ENCODE measurements around the gene ZP3.
"Not testable (repeated sequence)": the region's sequence is repeated elsewhere in the genome, so short reads cannot be mapped to it uniquely, and the experiment has no call there.

Gene ZP3

DNA sequence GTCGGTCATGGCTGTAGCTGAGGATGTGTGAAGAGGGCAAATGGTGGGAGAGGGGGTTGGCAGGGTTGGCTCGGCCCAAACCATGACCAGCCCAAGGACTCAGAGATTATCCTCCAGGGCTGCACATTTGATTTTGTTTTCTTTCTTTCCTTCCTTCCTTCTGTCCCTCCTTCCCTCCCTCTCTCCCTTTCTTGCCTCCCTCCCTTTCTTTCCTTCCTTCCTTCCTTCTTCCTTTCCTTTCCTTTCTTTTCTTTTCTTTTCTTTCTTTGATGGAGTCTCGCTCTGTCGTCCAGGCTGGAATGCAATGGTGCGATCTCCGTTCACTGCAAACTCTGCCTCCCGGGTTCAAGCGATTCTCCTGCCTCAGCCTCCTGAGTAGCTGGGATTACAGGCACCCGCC lies 19.0 kb upstream of the ZP3 start:
- no peak for DNase-seq (ENCODE audit: low spot score)

GRCh38 chr7:76407718-76408117 lies 17.0 kb upstream of the ZP3 start:
- no peak for DNase-seq (ENCODE audit: low spot score)

DNA sequence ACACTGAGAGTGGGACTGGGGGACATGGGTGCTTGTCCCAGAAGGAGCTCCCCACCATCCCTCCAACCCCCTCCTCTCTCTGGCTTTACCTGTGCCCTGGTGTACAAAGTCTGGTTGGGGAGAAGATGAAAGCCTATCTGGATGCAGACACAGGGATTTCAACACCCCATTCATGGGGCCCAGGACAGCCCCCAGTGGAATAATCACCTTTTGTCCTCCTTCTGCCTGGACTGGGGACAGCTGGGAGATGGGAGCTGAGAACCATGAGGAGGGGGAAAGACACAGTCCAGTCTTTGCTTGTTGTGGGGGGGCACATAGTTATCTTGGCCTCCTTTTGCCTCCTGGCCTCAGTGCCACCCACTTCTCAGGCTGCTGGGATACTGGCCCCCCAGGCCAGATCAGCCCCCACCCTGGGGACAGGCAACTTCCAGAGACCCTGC lies 16.6 kb upstream of the ZP3 start:
- no peak for DNase-seq (ENCODE audit: low spot score)

- DNase-seq (ENCODE audit: low spot score) = no peak
Measured at GRCh38 chr7:76409537-76409936, 15.2 kb upstream of the ZP3 start, which contains the start of gene SSC4D. Gene SSC4D (minus strand): TSS chr7:76409697. CDS start chr7:76404439, 5,258 bp downstream.

- no peak for DNase-seq (ENCODE audit: low spot score)
Measured at GRCh38 chr7:76411626-76412025, 13.1 kb upstream of the ZP3 start.

GRCh38 chr7:76412249-76412648 lies 12.5 kb upstream of the ZP3 start:
- DNase-seq (ENCODE audit: low spot score) = no peak

- DNase-seq (ENCODE audit: low spot score) = not testable (repeated sequence)
Measured at GRCh38 chr7:76417654-76418310, 7.0 kb upstream of the ZP3 start.

DNA sequence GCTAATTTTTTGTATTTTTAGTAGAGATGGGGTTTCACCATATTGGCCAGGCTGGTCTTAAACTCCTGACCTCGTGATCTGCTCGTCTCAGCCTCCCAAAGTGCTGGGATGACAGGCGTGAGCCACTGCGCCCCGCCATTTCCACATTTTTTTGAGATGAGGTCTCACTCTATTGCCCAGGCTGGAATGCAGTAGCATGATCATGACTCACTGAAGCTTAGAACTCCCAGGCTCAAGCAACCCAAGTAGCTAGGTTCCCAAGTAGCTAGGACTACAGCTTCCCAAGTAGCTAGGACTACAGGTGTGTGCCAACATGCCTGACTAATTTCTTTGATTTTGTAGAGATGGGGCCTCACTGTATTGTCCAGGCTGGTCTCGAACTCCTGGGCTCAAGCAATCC lies 3.7 kb upstream of the ZP3 start:
- not testable (repeated sequence) for DNase-seq (ENCODE audit: low spot score)

DNA sequence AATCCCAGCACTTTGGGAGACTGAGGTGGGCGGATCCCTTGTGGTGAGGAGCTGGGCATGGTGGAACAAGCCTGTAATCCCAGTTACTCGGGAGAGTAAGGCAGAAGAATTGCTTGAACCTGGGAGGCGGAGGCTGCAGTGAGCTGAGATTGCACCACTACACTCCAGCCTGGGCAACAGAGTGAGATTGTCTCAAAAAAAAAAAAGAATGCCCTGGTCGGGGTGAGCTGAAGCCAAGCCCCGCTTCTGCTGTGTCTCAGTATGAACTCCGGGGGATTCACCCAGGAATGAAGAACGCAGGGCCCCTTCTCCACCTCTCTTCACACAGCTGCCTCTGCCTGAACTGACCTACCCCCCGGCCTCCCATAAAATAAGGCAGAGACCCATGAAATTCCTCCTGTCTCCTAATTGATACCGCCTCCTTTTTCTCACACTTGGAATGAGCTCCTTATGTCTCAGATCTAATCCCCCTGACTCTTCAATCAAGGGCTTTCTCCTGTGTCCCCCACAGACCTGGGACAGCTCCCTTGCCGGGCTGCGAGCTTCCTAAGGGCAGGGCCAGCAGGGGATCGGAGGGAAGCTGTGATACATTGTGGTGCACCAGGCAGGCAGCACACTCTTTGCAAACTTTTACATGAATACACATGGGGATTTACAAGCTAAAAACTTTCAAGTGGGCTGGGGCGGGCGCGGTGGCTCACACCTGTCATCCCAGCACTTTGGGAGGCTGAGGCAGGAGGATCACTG lies 911 bp upstream of the ZP3 start:
- no peak for DNase-seq (ENCODE audit: low spot score)

DNA sequence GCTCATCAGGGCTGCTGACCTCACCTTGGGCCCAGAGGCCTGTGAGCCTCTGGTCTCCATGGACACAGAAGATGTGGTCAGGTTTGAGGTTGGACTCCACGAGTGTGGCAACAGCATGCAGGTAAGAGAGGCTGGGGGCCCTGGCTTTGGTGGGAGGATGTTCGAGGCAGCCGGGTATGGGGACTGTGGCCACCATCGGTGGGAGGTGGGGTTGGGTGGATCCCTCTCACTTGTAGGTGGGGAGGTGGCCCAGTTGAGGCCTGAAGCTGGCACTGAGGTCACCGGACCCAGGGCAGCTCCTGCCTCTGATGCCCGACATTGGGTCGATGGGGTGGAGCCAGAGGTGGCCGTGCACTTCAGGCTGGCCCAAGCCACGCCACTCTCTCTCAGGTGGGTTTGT lies 406 bp downstream of the ZP3 start:
- DNase-seq (ENCODE audit: low spot score) = no peak

DNA sequence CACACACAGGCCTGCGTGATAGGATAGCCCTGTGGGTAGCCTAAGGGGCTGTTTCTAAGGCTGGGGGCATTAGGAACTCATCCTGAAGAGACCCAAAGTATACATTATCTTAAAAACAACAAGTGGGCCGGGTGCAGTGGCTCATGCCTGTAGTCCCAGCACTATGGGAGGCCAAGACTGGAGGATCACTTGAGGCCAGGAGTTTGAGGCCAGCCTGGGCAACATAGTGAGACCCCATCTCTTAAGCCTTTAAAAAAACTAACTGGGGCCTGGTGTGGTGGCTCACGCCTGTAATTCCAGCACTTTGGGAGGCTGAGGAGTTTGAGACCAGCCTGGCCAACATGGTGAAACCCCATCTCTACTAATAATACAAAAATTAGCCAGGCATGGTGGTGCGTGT lies 808 bp downstream of the ZP3 start:
- DNase-seq (ENCODE audit: low spot score) = not testable (repeated sequence)

GRCh38 chr7:76426246-76426645 lies 1.5 kb downstream of the ZP3 start:
- no peak for DNase-seq (ENCODE audit: low spot score)

- no peak for DNase-seq (ENCODE audit: low spot score)
Measured at GRCh38 chr7:76427635-76428034, 2.9 kb downstream of the ZP3 start.

- no peak for DNase-seq (ENCODE audit: low spot score)
Measured at GRCh38 chr7:76428149-76428823, 3.5 kb downstream of the ZP3 start.

- no peak for DNase-seq (ENCODE audit: low spot score)
Measured at GRCh38 chr7:76428868-76429805, 4.4 kb downstream of the ZP3 start.

- DNase-seq (ENCODE audit: low spot score) = no peak
Measured at GRCh38 chr7:76430211-76430610, 5.5 kb downstream of the ZP3 start.

DNA sequence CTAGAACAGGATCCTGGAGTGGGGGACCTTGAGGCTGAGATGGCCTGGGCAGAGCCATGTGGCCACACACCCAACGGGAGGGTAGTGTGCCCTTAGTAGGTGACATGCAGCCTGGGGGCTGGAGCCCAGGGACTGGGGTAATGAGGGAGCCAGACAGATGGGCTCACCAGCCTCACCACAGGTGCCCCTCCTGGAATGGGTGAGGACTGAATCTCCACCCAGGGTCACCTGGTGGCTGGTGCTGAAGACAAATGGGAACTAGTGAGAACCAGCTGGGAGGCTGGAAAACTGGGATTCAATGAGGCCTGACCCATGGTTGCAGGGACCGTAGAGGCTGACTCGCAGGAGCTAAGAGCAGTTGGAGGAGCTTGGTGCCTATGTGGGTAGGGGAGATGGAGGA lies 6.1 kb downstream of the ZP3 start:
- DNase-seq (ENCODE audit: low spot score) = no peak

- peak; percentile 53 for DNase-seq (ENCODE audit: low spot score)
Measured at GRCh38 chr7:76437873-76438272, 13.1 kb downstream of the ZP3 start.

DNA sequence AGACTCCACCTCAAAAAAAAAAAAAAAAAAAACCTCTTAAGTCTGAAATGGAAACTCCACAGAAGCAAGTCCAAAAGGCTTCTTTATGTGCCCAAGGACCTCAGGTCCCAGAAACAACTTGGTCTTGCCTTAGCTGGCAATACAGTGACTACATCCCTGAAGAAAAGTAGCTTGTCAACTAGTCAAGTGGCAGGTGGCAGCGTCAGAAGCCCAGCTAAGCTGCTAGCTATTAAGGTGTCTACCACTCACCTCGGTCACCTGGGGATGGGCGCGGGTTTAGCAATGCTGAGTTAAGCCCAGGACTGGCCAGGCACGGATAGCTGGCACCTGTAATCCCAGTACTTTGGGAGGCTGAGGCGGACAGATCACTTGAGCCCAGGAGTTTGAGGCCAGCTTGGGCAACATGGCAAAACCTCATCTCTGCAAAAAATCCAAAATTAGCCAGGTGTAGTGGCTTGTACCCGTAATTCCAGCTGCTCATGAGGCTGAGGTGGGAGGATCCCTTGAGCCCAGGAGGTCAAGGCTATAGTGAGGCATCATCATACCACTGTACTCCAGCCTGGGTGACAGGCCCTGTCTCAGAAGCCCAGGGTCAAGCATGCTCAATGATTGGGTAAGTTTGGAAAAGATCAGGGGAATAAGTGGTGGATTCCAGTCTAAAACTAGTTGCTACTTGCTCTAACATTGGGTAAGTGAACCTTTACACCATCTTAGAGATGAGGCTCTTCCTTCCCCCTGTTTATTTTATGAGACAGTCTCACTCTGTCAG lies 14.6 kb downstream of the ZP3 start:
- DNase-seq (ENCODE audit: low spot score) = not testable (repeated sequence)

- not testable (repeated sequence) for DNase-seq (ENCODE audit: low spot score)
Measured at GRCh38 chr7:76440404-76440803, 15.7 kb downstream of the ZP3 start.

DNA sequence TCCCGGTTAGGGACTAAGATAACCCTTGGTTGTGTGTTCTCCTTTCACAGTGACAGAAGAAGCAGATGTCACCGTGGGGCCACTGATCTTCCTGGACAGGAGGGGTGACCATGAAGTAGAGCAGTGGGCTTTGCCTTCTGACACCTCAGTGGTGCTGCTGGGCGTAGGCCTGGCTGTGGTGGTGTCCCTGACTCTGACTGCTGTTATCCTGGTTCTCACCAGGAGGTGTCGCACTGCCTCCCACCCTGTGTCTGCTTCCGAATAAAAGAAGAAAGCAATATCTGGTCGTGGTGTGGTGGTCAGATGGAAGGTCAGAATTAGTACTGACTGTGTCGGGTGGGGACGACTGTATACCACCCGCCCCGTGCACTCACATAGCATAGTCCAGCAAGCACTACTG lies 17.0 kb downstream of the ZP3 start:
- DNase-seq (ENCODE audit: low spot score) = not testable (repeated sequence)
